Fibroblast of skin of abdomen (primary cell): ENCODE measurements around the gene DYNC2H1.

Experiments used
- DNase-seq: peaks from one replicate; pipeline ENCODE4 v3.0.0-alpha.2; 2013

The DYNC2H1 gene

GRCh38 chr11:103279821-103280220, 170.6 kb downstream of the DYNC2H1 start:
- DNase-seq: peak; percentile 4

GRCh38 chr11:103281301-103281700, 172.1 kb downstream of the DYNC2H1 start:
- DNase-seq: peak; percentile 12

GRCh38 chr11:103284260-103284659, 175.0 kb downstream of the DYNC2H1 start:
- DNase-seq: no peak

GRCh38 chr11:103294516-103294915, 185.3 kb downstream of the DYNC2H1 start:
- DNase-seq: no peak

GRCh38 chr11:103295704-103296103, 186.5 kb downstream of the DYNC2H1 start:
- peak; percentile 8 for DNase-seq

- no peak for DNase-seq
Observed at GRCh38 chr11:103297900-103298299, 188.7 kb downstream of the DYNC2H1 start.

- DNase-seq: no peak
Observed at GRCh38 chr11:103315248-103315647, 206.0 kb downstream of the DYNC2H1 start.

GRCh38 chr11:103317118-103317517, 207.9 kb downstream of the DYNC2H1 start:
- peak; percentile 51 for DNase-seq

- no peak for DNase-seq
Observed at GRCh38 chr11:103322821-103323220, 213.6 kb downstream of the DYNC2H1 start.

GRCh38 chr11:103325686-103326069, 216.5 kb downstream of the DYNC2H1 start:
- DNase-seq: no peak

- DNase-seq: peak; percentile 88
Observed at GRCh38 chr11:103326070-103326794, 217.0 kb downstream of the DYNC2H1 start.

- no peak for DNase-seq
Observed at GRCh38 chr11:103327721-103328120, 218.5 kb downstream of the DYNC2H1 start.

GRCh38 chr11:103332409-103332808, 223.2 kb downstream of the DYNC2H1 start:
- no peak for DNase-seq

GRCh38 chr11:103338621-103339484, 229.6 kb downstream of the DYNC2H1 start:
- peak; percentile 53 for DNase-seq

GRCh38 chr11:103339485-103339857, 230.2 kb downstream of the DYNC2H1 start:
- no peak for DNase-seq

- DNase-seq: no peak
Observed at GRCh38 chr11:103340956-103341355, 231.7 kb downstream of the DYNC2H1 start.

- DNase-seq: peak; percentile 33
Observed at GRCh38 chr11:103344886-103345285, 235.7 kb downstream of the DYNC2H1 start.

GRCh38 chr11:103349595-103349994, 240.4 kb downstream of the DYNC2H1 start:
- no peak for DNase-seq

- DNase-seq: no peak
Observed at GRCh38 chr11:103354656-103355055, 245.4 kb downstream of the DYNC2H1 start.

GRCh38 chr11:103358251-103358650, 249.0 kb downstream of the DYNC2H1 start:
- DNase-seq: peak; percentile 67

GRCh38 chr11:103359216-103359615, 250.0 kb downstream of the DYNC2H1 start:
- peak; percentile 67 for DNase-seq

- no peak for DNase-seq
Observed at GRCh38 chr11:103364687-103365086, 255.5 kb downstream of the DYNC2H1 start.

- peak; percentile 62 for DNase-seq
Observed at GRCh38 chr11:103367650-103368049, 258.4 kb downstream of the DYNC2H1 start.

- DNase-seq: peak; percentile 60
Observed at GRCh38 chr11:103368145-103368544, 258.9 kb downstream of the DYNC2H1 start.
